HFF-Myc (cell line): ENCODE data around the gene NFE2.

Experiments
- DNase-seq: peaks from one replicate; pipeline ENCODE4 v3.0.0-alpha.2; 2011; ENCODE audit warnings: low read depth; ENCODE audit errors: extremely low read depth
- H3K4me3 ChIP-seq: replicated peaks from 2 replicates; pipeline ENCODE4 v1.5.1; 2011; ENCODE audit warnings: low read depth, mild to moderate bottlenecking, control low read depth, low read length
- TF ChIP-seq, protein P1 (sequence below): IDR thresholded peaks from 2 replicates; pipeline ENCODE4 v1.5.1; 2012; ENCODE audit warnings: mild to moderate bottlenecking, low read depth, low read length, control low read depth; ENCODE audit errors: missing control alignments

NFE2 gene

DNA sequence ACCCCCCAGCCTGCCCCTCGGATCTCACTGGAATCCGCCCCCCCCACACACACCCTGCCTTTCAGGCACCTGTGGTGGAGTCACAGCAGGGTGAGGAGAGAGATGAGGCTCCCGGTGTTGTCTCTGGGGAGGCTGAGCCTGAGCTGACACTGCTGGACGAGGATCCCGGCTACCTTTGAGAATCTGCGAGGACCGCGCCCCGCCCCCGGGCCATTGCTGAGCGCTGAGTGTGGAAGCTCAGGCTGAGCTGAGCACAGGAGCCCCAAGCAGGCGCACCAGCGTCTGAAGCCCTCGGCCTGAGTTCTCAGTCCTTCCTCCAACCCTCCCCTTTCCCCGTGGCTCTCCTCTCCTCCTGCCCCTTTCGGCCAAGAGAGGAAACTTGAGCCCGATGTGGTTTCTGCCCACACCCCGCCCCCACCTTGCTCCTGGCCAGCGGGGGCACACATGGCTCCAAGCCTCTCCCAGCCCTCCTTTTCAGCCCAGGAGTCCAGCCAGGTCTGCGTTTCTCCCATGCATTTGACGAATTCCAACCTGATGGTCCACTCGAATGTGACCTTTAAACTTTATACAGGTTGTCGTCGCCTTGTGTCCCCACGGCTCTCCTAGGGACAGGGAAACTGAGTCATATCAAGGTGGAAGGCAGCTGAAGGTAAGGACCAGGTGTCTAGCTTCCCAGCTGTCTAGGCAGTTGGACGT lies at the start of gene NFE2:
Gene NFE2 (minus strand): TSS at position 284 of the 696 bp plus-strand sequence. CDS start 5,767 bp downstream, outside the sequence.
- peak; percentile 50 for DNase-seq
- H3K4me3 ChIP-seq = peak within 1 kb of the TSS; percentile 16
- TF ChIP-seq, protein P1, sequence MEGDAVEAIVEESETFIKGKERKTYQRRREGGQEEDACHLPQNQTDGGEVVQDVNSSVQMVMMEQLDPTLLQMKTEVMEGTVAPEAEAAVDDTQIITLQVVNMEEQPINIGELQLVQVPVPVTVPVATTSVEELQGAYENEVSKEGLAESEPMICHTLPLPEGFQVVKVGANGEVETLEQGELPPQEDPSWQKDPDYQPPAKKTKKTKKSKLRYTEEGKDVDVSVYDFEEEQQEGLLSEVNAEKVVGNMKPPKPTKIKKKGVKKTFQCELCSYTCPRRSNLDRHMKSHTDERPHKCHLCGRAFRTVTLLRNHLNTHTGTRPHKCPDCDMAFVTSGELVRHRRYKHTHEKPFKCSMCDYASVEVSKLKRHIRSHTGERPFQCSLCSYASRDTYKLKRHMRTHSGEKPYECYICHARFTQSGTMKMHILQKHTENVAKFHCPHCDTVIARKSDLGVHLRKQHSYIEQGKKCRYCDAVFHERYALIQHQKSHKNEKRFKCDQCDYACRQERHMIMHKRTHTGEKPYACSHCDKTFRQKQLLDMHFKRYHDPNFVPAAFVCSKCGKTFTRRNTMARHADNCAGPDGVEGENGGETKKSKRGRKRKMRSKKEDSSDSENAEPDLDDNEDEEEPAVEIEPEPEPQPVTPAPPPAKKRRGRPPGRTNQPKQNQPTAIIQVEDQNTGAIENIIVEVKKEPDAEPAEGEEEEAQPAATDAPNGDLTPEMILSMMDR = no peak

DNA sequence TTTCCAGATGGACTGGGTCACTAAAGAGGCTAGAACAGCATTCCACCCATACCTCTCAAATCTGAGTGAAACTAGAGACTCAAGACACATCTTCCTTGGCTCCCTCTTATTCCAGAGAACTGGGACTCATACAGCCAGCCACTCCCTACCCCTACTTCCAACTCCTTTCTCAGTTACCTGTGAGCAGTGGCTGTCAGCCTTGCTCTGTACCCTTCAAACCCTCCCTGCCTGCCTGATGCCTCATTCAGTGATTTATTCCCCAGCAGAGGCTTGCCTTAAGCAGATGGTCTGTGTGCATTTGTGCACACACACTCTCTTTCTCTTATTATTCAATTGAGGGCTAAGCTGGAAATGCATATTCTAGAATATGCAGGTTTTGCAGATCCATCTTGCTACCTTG lies 48.9 kb upstream of the NFE2 start:
- no peak overlapping the region for H3K4me3 ChIP-seq
- TF ChIP-seq, protein P1 = no peak
- no peak for DNase-seq

DNA sequence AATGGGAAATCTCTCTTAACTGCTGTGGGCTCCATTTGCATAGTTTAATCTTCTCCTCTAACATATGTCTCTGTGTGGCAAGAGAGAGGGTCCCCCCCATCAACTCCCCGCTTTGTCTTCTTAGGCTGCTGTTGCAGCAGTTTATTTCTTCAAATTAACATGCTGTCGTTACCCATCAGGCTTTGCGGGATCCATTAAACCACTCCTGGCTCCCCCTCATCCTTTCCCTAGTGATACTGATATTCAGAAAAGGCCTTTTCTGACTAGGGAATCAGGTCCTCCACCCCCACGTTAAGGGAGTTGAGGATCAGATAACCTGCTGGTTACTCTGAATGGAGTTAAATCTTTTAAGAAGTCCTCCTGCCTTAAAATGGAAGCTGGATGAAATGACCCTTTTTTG lies 48.2 kb upstream of the NFE2 start:
- DNase-seq = no peak
- TF ChIP-seq, protein P1 = no peak
- H3K4me3 ChIP-seq = no peak overlapping the region

DNA sequence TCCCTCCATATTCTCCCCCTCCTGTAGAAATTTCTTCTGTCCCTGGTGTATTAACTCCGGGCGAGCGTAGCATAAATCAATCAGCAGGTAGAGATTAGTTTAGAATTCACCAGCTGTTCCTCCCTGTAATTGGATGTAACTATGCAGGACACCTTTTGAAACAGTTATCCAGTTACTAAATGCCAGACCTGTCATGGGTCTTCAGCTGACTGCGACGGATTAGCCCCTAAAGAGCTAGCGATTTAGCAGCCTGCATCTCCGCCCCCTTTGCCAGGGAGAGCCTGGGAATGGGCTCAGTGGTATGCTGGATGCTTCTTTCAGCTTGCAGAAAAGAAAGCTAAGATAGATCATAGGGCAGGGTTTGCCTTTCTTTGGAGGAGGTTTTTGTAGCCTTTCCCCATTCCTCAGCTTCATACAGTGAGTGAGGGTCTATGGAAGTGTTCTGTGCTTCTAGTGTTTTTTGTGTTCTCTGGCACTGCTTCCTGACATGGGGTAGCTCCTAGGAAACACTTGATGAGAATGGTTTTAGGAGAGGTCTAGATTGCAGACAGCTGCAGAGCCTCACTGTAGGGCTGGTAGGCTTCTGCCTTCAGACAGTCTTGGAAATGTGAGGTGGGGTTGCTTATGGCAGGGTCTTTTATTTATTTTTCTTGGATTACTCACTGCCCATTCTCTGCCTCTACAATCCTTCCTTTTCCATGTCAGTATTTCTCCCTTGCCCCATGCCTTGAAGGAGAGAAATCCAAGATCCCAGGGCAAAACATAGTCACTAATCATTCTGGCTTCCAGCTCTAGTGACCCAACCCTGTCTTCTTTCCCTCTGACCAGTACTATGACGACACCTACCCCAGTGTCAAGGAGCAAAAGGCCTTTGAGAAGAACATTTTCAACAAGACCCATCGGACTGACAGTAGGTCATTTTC lies 40.8 kb upstream of the NFE2 start:
- TF ChIP-seq, protein P1 = no peak
- no peak for DNase-seq
- no peak overlapping the region for H3K4me3 ChIP-seq

DNA sequence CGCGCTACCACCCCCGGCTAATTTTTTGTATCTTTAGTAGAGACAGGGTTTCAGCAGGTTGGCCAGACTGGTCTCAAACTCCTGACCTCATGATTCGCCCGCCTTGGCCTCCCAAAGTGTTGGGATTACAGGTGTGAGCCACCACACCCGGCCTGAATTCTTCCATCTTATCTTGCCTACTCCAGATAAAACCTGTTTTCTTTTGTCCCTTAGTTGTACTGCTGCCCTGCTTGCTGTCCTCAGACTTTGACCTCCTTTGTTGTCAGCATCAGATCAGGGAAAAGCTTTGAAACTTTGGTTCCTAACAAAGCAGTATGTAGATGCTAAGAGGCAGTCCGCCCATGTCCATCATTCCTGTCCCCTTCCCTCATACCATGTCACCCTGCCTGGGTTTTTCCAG lies 40.0 kb upstream of the NFE2 start:
- TF ChIP-seq, protein P1 = no peak
- no peak for DNase-seq
- H3K4me3 ChIP-seq = no peak overlapping the region

DNA sequence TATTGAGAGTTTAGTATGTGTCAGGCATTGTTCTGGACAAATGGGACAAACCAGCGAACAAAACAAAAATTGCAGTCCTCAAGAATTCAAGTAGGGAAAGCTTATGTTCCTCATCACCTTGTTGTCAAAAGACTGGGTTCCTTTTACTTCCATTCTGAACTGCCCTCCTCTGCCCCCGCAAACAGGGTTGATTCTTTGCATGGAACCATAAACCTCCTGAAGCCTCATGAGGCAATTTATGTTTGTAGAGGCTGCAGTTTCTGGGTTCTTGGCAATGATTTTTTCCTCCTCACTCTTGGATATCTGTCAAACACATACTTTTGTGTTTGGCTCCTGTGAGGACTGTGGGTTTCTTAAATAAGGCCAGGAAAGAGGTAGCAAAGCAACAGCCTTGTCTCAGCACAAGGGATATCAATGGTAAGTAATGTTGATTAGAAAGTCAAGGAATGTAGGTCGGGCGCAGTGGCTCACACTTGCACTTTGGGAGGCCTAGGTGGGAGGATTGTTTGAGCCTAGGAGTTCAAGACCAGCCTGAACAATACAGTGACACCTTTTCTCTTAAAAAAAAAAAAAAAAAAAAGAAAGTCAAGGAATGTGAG lies 38.0 kb upstream of the NFE2 start:
- H3K4me3 ChIP-seq = no peak overlapping the region
- DNase-seq = no peak
- TF ChIP-seq, protein P1 = no peak
